ENCODE results near the gene PAX4. TPM values are rescaled to one million over a fixed set of nuclear protein-coding genes. Genes with fewer than 3 reads are reported as not detected.
A peak's percentile ranks its signal among the peaks of the same experiment; 100 is the strongest.

Gene PAX4
- total and polyA plus RNA-seq, 2 of the 4 experiments (the other 2 are of a cell fraction), result not detected

GRCh38 chr7:127588697-127589482 lies 29.1 kb downstream of the PAX4 start (continued):
- TF ChIP-seq RCOR1 (IDR thresholded peaks at IDR 0.05; ENCODE audit: insufficient replicate concordance, low read length) (peak; percentile 37), NFE2L2 (IDR thresholded peaks at IDR 0.05; ENCODE audit: low read depth, low read length) (no peak)

- POLR2A ChIA-PET (ENCODE audit: unreplicated experiment), result interaction anchor here (0.6 kb wide), 2 partner anchors 68 to 124 kb away, joined by 4 to 9 read pairs; no protein-coding TSS in a partner anchor
- H3K27ac ChIP-seq (ENCODE audit: insufficient read depth, low read length), result peak within 1 kb of the TSS; percentile 83
These were observed 29.8 kb downstream of the PAX4 start, which contains the start of gene ARF5 for GRCh38 chr7:127588019-127588696. ARF5 (plus strand) TSS chr7:127588411; CDS start chr7:127588499, 88 bp downstream.

More at GRCh38 chr7:127588019-127588696, 29.8 kb downstream of the PAX4 start, which contains the start of gene ARF5:
- CTCF ChIA-PET, result interaction anchor here (1.1 to 2.0 kb wide), 3 partner anchors 10 to 622 kb away, joined by 3 to 7 read pairs (median 5); no protein-coding TSS in a partner anchor
- H3K18ac ChIP-seq (ENCODE audit: low read depth, low read length), result peak within 1 kb of the TSS; percentile 78
- peak within 1 kb of the TSS; percentile 80 for H3K4me3 ChIP-seq (ENCODE audit: insufficient read depth, low read depth, low read length)
- no peak within 1 kb of the TSS; the same call in 2 of the 3 replicates for H2BK15ac ChIP-seq (ENCODE audit: low read depth, low read length)
- peaks cover 14% of the 10 kb centered on the region for H3K36me3 ChIP-seq (ENCODE audit: control insufficient read depth, insufficient read depth, low read length)
- H3K56ac ChIP-seq (ENCODE audit: extremely low read depth, insufficient read depth, low read length), result peak within 1 kb of the TSS; percentile 24; the same call in 1 of the 2 replicates
- H2AK9ac ChIP-seq (replicated peaks; ENCODE audit: low read depth, low read length, poor library complexity), result peak within 1 kb of the TSS; percentile 92
- H2BK5ac ChIP-seq (ENCODE audit: low read depth, low read length, poor library complexity, severe bottlenecking), result peak within 1 kb of the TSS; percentile 67
- H2AK5ac ChIP-seq (ENCODE audit: low read depth, low read length), result peak within 1 kb of the TSS; percentile 60
- peak within 1 kb of the TSS; percentile 79 for H3K23ac ChIP-seq (ENCODE audit: low read depth, low read length)
- DNase-seq, result peak; percentile 72
- no peak within 1 kb of the TSS for H2BK20ac ChIP-seq (ENCODE audit: low read depth, low read length)
- in situ Hi-C loops (cut with MboI; ENCODE audit: low sequenced_read_pairs), result no loop called here
- peak within 1 kb of the TSS; percentile 99 for H2AFZ ChIP-seq (replicated peaks; ENCODE audit: low read length, poor library complexity)
- H3K14ac ChIP-seq (replicated peaks; ENCODE audit: low read depth, low read length), result peak within 1 kb of the TSS; percentile 96
- peak within 1 kb of the TSS; percentile 89 for H3K4ac ChIP-seq (ENCODE audit: low read depth, low read length)
- H4K8ac ChIP-seq (ENCODE audit: low read depth in 2 of 2, low read length in 2 of 2), result peak within 1 kb of the TSS; percentile 59 to 97
- intact Hi-C loops (cut with micrococcal nuclease), result loop anchor here (2.0 to 10.0 kb wide), 5 partner anchors 45 to 621 kb away; partner anchors contain the start of genes LRRC4 and ZNF800
- peak within 1 kb of the TSS; percentile 20; the same call in 1 of the 2 replicates for H2BK120ac ChIP-seq (ENCODE audit: low read depth, low read length)
- no peak for TF ChIP-seq CHD1 (IDR thresholded peaks at IDR 0.05; ENCODE audit: low read depth, low read length)
- no peak for TF ChIP-seq CTCF (conservative IDR thresholded peaks at IDR 0.05; ENCODE audit: low read depth, low read length)
- no peak for TF ChIP-seq RAD21 (IDR thresholded peaks at IDR 0.05; ENCODE audit: low read length)
- TF ChIP-seq POLR2A (IDR thresholded peaks at IDR 0.05; ENCODE audit: low read depth, low read length), result peak; percentile 62
- no peak for TF ChIP-seq MXI1 (IDR thresholded peaks at IDR 0.05; ENCODE audit: borderline replicate concordance, low read depth, low read length)
- TF ChIP-seq MAFK (IDR thresholded peaks at IDR 0.05; ENCODE audit: low read depth, low read length), result no peak
- no peak for TF ChIP-seq RCOR1 (IDR thresholded peaks at IDR 0.05; ENCODE audit: insufficient replicate concordance, low read length)
- TF ChIP-seq MAZ (IDR thresholded peaks at IDR 0.05; ENCODE audit: borderline replicate concordance, low read depth, low read length), result peak; percentile 64; the same call in 1 of the 2 replicates
- TF ChIP-seq BHLHE40 (IDR thresholded peaks at IDR 0.05; ENCODE audit: low read depth, low read length), result peak; percentile 67
- WGBS, 2 experiments (ENCODE audit: extremely low coverage in 2 of 2, insufficient read length in 1 of 2), result 3% methylated on average over 30 of the region's 77 CpGs; no CpG with 5 or more reads in 1 of the 2 experiments
- no peaks in the 10 kb centered on the region for H3K9me3 ChIP-seq (ENCODE audit: control insufficient read depth, insufficient read depth, low read length)
- peak within 1 kb of the TSS; percentile 92 for H3K9ac ChIP-seq (ENCODE audit: low read depth, low read length)
- peak; percentile 79 for ATAC-seq (ENCODE audit: low read depth)
- peaks cover 19% of the 10 kb centered on the region for H3K4me1 ChIP-seq (ENCODE audit: control insufficient read depth, insufficient read depth, low read length)
- peak within 1 kb of the TSS; percentile 96 for H3K4me2 ChIP-seq (ENCODE audit: low read depth, low read length)
- peaks cover 17% of the 10 kb centered on the region for H3K9me1 ChIP-seq (ENCODE audit: insufficient read depth, low read length)
- H4K91ac ChIP-seq (ENCODE audit: insufficient read depth, low read depth, low read length), result peak within 1 kb of the TSS; percentile 57
- H4K20me1 ChIP-seq (ENCODE audit: insufficient read depth, low read length), result peaks cover 20% of the 10 kb centered on the region
- peaks cover 25 to 53% of the 10 kb centered on the region in 2 experiments for H3K79me1 ChIP-seq (ENCODE audit: low read depth in 1 of 2, low read length in 2 of 2)
- dilution Hi-C loops (cut with HindIII; ENCODE audit: low sequenced_read_pairs, unreplicated experiment), result no loop called here
- no peaks in the 10 kb centered on the region for H3K27me3 ChIP-seq (ENCODE audit: control insufficient read depth, insufficient read depth, low read length)
- no TSS peak for BruUV-seq (replicated peaks)
- H4K5ac ChIP-seq (ENCODE audit: low read depth, low read length), result peak within 1 kb of the TSS; percentile 96

All from IMR-90 (cell line).